GM18909 (cell line): Measurements from ENCODE around the gene IL11.

Experiments
- ATAC-seq: cut with Tn5 transposase; IDR thresholded peaks from one replicate; pipeline ENCODE4 v1.9.1; 2021; ENCODE audit warnings: mild to moderate bottlenecking; ENCODE audit not compliant: unreplicated experiment, poor library complexity

IL11 gene

GRCh38 chr19:55391702-55392615 is 21.7 kb upstream of the IL11 start:
- ATAC-seq = no peak

- no peak for ATAC-seq
These were observed 21.0 kb upstream of the IL11 start for GRCh38 chr19:55391191-55391670.

GRCh38 chr19:55390461-55390880 is 20.2 kb upstream of the IL11 start:
- no peak for ATAC-seq

- ATAC-seq = no peak
These were observed 19.4 kb upstream of the IL11 start for GRCh38 chr19:55389386-55390317.

GRCh38 chr19:55387736-55388497 is 17.7 kb upstream of the IL11 start:
- ATAC-seq = no peak

- no peak for ATAC-seq
These were observed 16.3 kb upstream of the IL11 start for GRCh38 chr19:55386493-55386971.

- peak; percentile 66 for ATAC-seq
These were observed 15.6 kb upstream of the IL11 start, which contains the start of gene RPL28 for GRCh38 chr19:55385724-55386492. Gene RPL28, plus strand, starts transcription at chr19:55385932. Its CDS starts 426 bp downstream, at chr19:55386358.

GRCh38 chr19:55384920-55385723 is 14.9 kb upstream of the IL11 start:
- peak; percentile 56 for ATAC-seq

GRCh38 chr19:55384131-55384919 is 14.1 kb upstream of the IL11 start, which contains the start of gene TMEM238:
Gene TMEM238, minus strand, starts transcription at chr19:55384292. Its CDS starts 33 bp downstream, at chr19:55384259.
- ATAC-seq = no peak

GRCh38 chr19:55383279-55384130 is 13.2 kb upstream of the IL11 start:
- no peak for ATAC-seq

GRCh38 chr19:55382522-55383054 is 12.3 kb upstream of the IL11 start:
- no peak for ATAC-seq

- ATAC-seq = no peak
These were observed 11.8 kb upstream of the IL11 start for GRCh38 chr19:55382013-55382412.

GRCh38 chr19:55379174-55379573 is 8.9 kb upstream of the IL11 start:
- ATAC-seq = no peak

- no peak for ATAC-seq
These were observed 7.3 kb upstream of the IL11 start for GRCh38 chr19:55377356-55378131.

- ATAC-seq = no peak
These were observed 6.1 kb upstream of the IL11 start, which contains the start of gene TMEM190 for GRCh38 chr19:55376241-55376933. Gene TMEM190, plus strand, starts transcription at chr19:55376826. Its CDS starts 28 bp downstream, at chr19:55376854.
